Suppressor macrophage treated with lipopolysaccharide for 1 hour (primary cell): Measurements from ENCODE around the gene TNK1.
"Not testable (repeated sequence)": the region's sequence is repeated elsewhere in the genome, so short reads cannot be mapped to it uniquely, and the experiment has no call there.

ENCODE experiments used
- DNase-seq, 3 donors: peaks; one replicate each; pipeline ENCODE4 v3.0.0-alpha.2; 2020 to 2022

The TNK1 gene

GRCh38 chr17:7380855-7381683 lies at the start of gene TNK1:
TNK1 (plus strand) TSS chr17:7381089; CDS start chr17:7382927, 1,838 bp downstream.
- peak in 1 of 3 donors; percentile 34 for DNase-seq

GRCh38 chr17:7332111-7332510 lies 48.8 kb upstream of the TNK1 start:
- DNase-seq, result no peak

- not testable (repeated sequence) for DNase-seq
Observed at GRCh38 chr17:7332600-7333069, 48.3 kb upstream of the TNK1 start.

- DNase-seq, result no peak
Observed at GRCh38 chr17:7334938-7335538, 45.9 kb upstream of the TNK1 start.

GRCh38 chr17:7335765-7336164 lies 45.1 kb upstream of the TNK1 start:
- not testable (repeated sequence) for DNase-seq

- DNase-seq, result peak; percentile 29 to 65 (median 51)
Observed at GRCh38 chr17:7336240-7337175, 44.4 kb upstream of the TNK1 start, which contains the start of gene ACAP1. ACAP1 (plus strand) TSS chr17:7336529; CDS start chr17:7336735, 206 bp downstream.

GRCh38 chr17:7337600-7337999 lies 43.3 kb upstream of the TNK1 start:
- not testable (repeated sequence) for DNase-seq

- DNase-seq, result peak; percentile 47 to 66 (median 61)
Observed at GRCh38 chr17:7340179-7340578, 40.7 kb upstream of the TNK1 start.

GRCh38 chr17:7341842-7342241 lies 39.0 kb upstream of the TNK1 start:
- DNase-seq, result no peak

GRCh38 chr17:7343250-7343649 lies 37.6 kb upstream of the TNK1 start:
- DNase-seq, result no peak

- DNase-seq, result no peak
Observed at GRCh38 chr17:7346761-7347614, 33.9 kb upstream of the TNK1 start.

GRCh38 chr17:7347630-7348477 lies 33.0 kb upstream of the TNK1 start:
- DNase-seq, result no peak

GRCh38 chr17:7348478-7349242 lies 32.2 kb upstream of the TNK1 start:
- DNase-seq, result no peak

- DNase-seq, result peak; percentile 88 to 97 (median 95)
Observed at GRCh38 chr17:7351665-7352502, 29.0 kb upstream of the TNK1 start, which contains the start of gene KCTD11. KCTD11 (plus strand) TSS chr17:7352162.

GRCh38 chr17:7352503-7352889 lies 28.4 kb upstream of the TNK1 start:
- DNase-seq, result no peak

GRCh38 chr17:7352910-7353635 lies 27.8 kb upstream of the TNK1 start:
- DNase-seq, result no peak

- peak in 2 of 3 donors; percentile 17 to 20 for DNase-seq
Observed at GRCh38 chr17:7354262-7354843, 26.5 kb upstream of the TNK1 start.

GRCh38 chr17:7355053-7355452 lies 25.8 kb upstream of the TNK1 start, which contains the start of gene TMEM95:
TMEM95 (plus strand) TSS chr17:7355156; CDS start chr17:7355205, 49 bp downstream.
- DNase-seq, result no peak
